ENCODE results near the gene TBC1D26.
"Not testable (repeated sequence)": the region's sequence is repeated elsewhere in the genome, so short reads cannot be mapped to it uniquely, and the experiment has no call there.

The TBC1D26 gene

GRCh38 chr17:15744074-15744676 is 12.1 kb downstream of the TBC1D26 start:
- DNase-seq, result no peak
- Histone ChIP-seq H3K4me1 (ENCODE audit: control extremely low read depth in 1 of 4, control insufficient read depth in 4 of 4, insufficient read depth in 4 of 4, low read length in 3 of 4) (no peaks in the 10 kb centered on the region), H3K4me3 (ENCODE audit: control insufficient read depth in 1 of 7, extremely low read depth in 1 of 7, insufficient read depth in 4 of 7, low read depth in 2 of 7, low read length in 6 of 7) (no peak overlapping the region), H3K36me3 (ENCODE audit: control insufficient read depth in 4 of 4, insufficient read depth in 4 of 4, low read length in 3 of 4) (no peaks in the 10 kb centered on the region), H3K9me3 (ENCODE audit: control extremely low read depth in 1 of 5, control insufficient read depth in 4 of 5, insufficient read depth in 2 of 5, low read depth in 1 of 5, low read length in 4 of 5) (peaks cover 0 to 3% (median 0%) of the 10 kb centered on the region in 5 experiments), H3K27ac (ENCODE audit: insufficient read depth in 1 of 2, low read depth in 1 of 2, low read length in 2 of 2, poor library complexity in 1 of 2, severe bottlenecking in 2 of 2) (no peak overlapping the region), H3K27me3 (replicated peaks in 2 of 5; ENCODE audit: control insufficient read depth in 4 of 5, insufficient read depth in 5 of 5, low read length in 4 of 5) (peaks cover 0 to 12% (median 0%) of the 10 kb centered on the region in 5 experiments)
- 92% methylated on average over 6 of the region's 7 CpGs for WGBS (ENCODE audit: insufficient coverage)
- CTCF ChIA-PET, result no interaction called here
- POLR2A ChIA-PET, result no interaction called here

- H3K9me3 ChIP-seq (ENCODE audit: control extremely low read depth in 1 of 5, control insufficient read depth in 4 of 5, insufficient read depth in 2 of 5, low read depth in 1 of 5, low read length in 4 of 5), result peaks cover 0 to 3% (median 0%) of the 10 kb centered on the region in 5 experiments
- DNase-seq, result no peak
- peaks cover 0 to 12% (median 0%) of the 10 kb centered on the region in 5 experiments for H3K27me3 ChIP-seq (replicated peaks in 2 of 5; ENCODE audit: control insufficient read depth in 4 of 5, insufficient read depth in 5 of 5, low read length in 4 of 5)
- H3K4me3 ChIP-seq (ENCODE audit: control insufficient read depth in 1 of 7, extremely low read depth in 1 of 7, insufficient read depth in 4 of 7, low read depth in 2 of 7, low read length in 6 of 7), result no peak overlapping the region
- H3K27ac ChIP-seq (ENCODE audit: insufficient read depth in 1 of 2, low read depth in 1 of 2, low read length in 2 of 2, poor library complexity in 1 of 2, severe bottlenecking in 2 of 2), result no peak overlapping the region
- ChIA-PET CTCF (no interaction called here), POLR2A (no interaction called here)
- H3K4me1 ChIP-seq (ENCODE audit: control extremely low read depth in 1 of 4, control insufficient read depth in 4 of 4, insufficient read depth in 4 of 4, low read length in 3 of 4), result no peaks in the 10 kb centered on the region
- WGBS (ENCODE audit: insufficient coverage), result 67% methylated on average over 1 of the region's 2 CpGs
- H3K36me3 ChIP-seq (ENCODE audit: control insufficient read depth in 4 of 4, insufficient read depth in 4 of 4, low read length in 3 of 4), result no peaks in the 10 kb centered on the region
Measured at GRCh38 chr17:15744885-15745284, 12.8 kb downstream of the TBC1D26 start.

- DNase-seq; H3K27ac ChIP-seq (ENCODE audit: insufficient read depth in 1 of 2, low read depth in 1 of 2, low read length in 2 of 2, poor library complexity in 1 of 2, severe bottlenecking in 2 of 2); H3K27me3 ChIP-seq (replicated peaks in 2 of 5; ENCODE audit: control insufficient read depth in 4 of 5, insufficient read depth in 5 of 5, low read length in 4 of 5); CTCF ChIA-PET; H3K4me1 ChIP-seq (ENCODE audit: control extremely low read depth in 1 of 4, control insufficient read depth in 4 of 4, insufficient read depth in 4 of 4, low read length in 3 of 4); H3K36me3 ChIP-seq (ENCODE audit: control insufficient read depth in 4 of 4, insufficient read depth in 4 of 4, low read length in 3 of 4); POLR2A ChIA-PET; H3K9me3 ChIP-seq (ENCODE audit: control extremely low read depth in 1 of 5, control insufficient read depth in 4 of 5, insufficient read depth in 2 of 5, low read depth in 1 of 5, low read length in 4 of 5); H3K4me3 ChIP-seq (ENCODE audit: control insufficient read depth in 1 of 7, extremely low read depth in 1 of 7, insufficient read depth in 4 of 7, low read depth in 2 of 7, low read length in 6 of 7): not testable (repeated sequence)
- 17% methylated on average over 11 of the region's 36 CpGs for WGBS (ENCODE audit: insufficient coverage)
Measured at GRCh38 chr17:15749403-15749802, 17.3 kb downstream of the TBC1D26 start.

- H3K4me1 ChIP-seq (ENCODE audit: control extremely low read depth in 1 of 4, control insufficient read depth in 4 of 4, insufficient read depth in 4 of 4, low read length in 3 of 4); CTCF ChIA-PET; DNase-seq; H3K36me3 ChIP-seq (ENCODE audit: control insufficient read depth in 4 of 4, insufficient read depth in 4 of 4, low read length in 3 of 4); H3K9me3 ChIP-seq (ENCODE audit: control extremely low read depth in 1 of 5, control insufficient read depth in 4 of 5, insufficient read depth in 2 of 5, low read depth in 1 of 5, low read length in 4 of 5); H3K27me3 ChIP-seq (replicated peaks in 2 of 5; ENCODE audit: control insufficient read depth in 4 of 5, insufficient read depth in 5 of 5, low read length in 4 of 5); H3K27ac ChIP-seq (ENCODE audit: insufficient read depth in 1 of 2, low read depth in 1 of 2, low read length in 2 of 2, poor library complexity in 1 of 2, severe bottlenecking in 2 of 2); H3K4me3 ChIP-seq (ENCODE audit: control insufficient read depth in 1 of 7, extremely low read depth in 1 of 7, insufficient read depth in 4 of 7, low read depth in 2 of 7, low read length in 6 of 7); POLR2A ChIA-PET: not testable (repeated sequence)
- WGBS (ENCODE audit: insufficient coverage), result 100% methylated on average over 1 of the region's 14 CpGs
Measured at GRCh38 chr17:15768865-15769533, 36.9 kb downstream of the TBC1D26 start.

- H3K9me3 ChIP-seq (ENCODE audit: control extremely low read depth in 1 of 5, control insufficient read depth in 4 of 5, insufficient read depth in 2 of 5, low read depth in 1 of 5, low read length in 4 of 5); H3K4me1 ChIP-seq (ENCODE audit: control extremely low read depth in 1 of 4, control insufficient read depth in 4 of 4, insufficient read depth in 4 of 4, low read length in 3 of 4); DNase-seq; H3K27me3 ChIP-seq (replicated peaks in 2 of 5; ENCODE audit: control insufficient read depth in 4 of 5, insufficient read depth in 5 of 5, low read length in 4 of 5); H3K4me3 ChIP-seq (ENCODE audit: control insufficient read depth in 1 of 7, extremely low read depth in 1 of 7, insufficient read depth in 4 of 7, low read depth in 2 of 7, low read length in 6 of 7); CTCF ChIA-PET; H3K36me3 ChIP-seq (ENCODE audit: control insufficient read depth in 4 of 4, insufficient read depth in 4 of 4, low read length in 3 of 4); H3K27ac ChIP-seq (ENCODE audit: insufficient read depth in 1 of 2, low read depth in 1 of 2, low read length in 2 of 2, poor library complexity in 1 of 2, severe bottlenecking in 2 of 2); POLR2A ChIA-PET: not testable (repeated sequence)
- WGBS (ENCODE audit: insufficient coverage), result 100% methylated on average over 4 of the region's 7 CpGs
Measured at GRCh38 chr17:15770679-15771078, 38.6 kb downstream of the TBC1D26 start.

GRCh38 chr17:15776871-15777270 is 44.8 kb downstream of the TBC1D26 start:
- no peaks in the 10 kb centered on the region for H3K36me3 ChIP-seq (ENCODE audit: control insufficient read depth in 4 of 4, insufficient read depth in 4 of 4, low read length in 3 of 4)
- DNase-seq, result no peak
- peaks cover 2 to 28% (median 5%) of the 10 kb centered on the region in 5 experiments for H3K9me3 ChIP-seq (ENCODE audit: control extremely low read depth in 1 of 5, control insufficient read depth in 4 of 5, insufficient read depth in 2 of 5, low read depth in 1 of 5, low read length in 4 of 5)
- no peak overlapping the region for H3K4me3 ChIP-seq (ENCODE audit: control insufficient read depth in 1 of 7, extremely low read depth in 1 of 7, insufficient read depth in 4 of 7, low read depth in 2 of 7, low read length in 6 of 7)
- H3K4me1 ChIP-seq (ENCODE audit: control extremely low read depth in 1 of 4, control insufficient read depth in 4 of 4, insufficient read depth in 4 of 4, low read length in 3 of 4), result no peaks in the 10 kb centered on the region
- no peak overlapping the region for H3K27ac ChIP-seq (ENCODE audit: insufficient read depth in 1 of 2, low read depth in 1 of 2, low read length in 2 of 2, poor library complexity in 1 of 2, severe bottlenecking in 2 of 2)
- ChIA-PET POLR2A (no interaction called here), CTCF (no interaction called here)
- H3K27me3 ChIP-seq (replicated peaks in 2 of 5; ENCODE audit: control insufficient read depth in 4 of 5, insufficient read depth in 5 of 5, low read length in 4 of 5), result no peaks in the 10 kb centered on the region

GRCh38 chr17:15777297-15777696 is 45.2 kb downstream of the TBC1D26 start:
- H3K4me1 ChIP-seq (ENCODE audit: control extremely low read depth in 1 of 4, control insufficient read depth in 4 of 4, insufficient read depth in 4 of 4, low read length in 3 of 4), result peaks cover 0 to 3% (median under 1%) of the 10 kb centered on the region in 4 experiments
- peaks cover 2 to 28% (median 5%) of the 10 kb centered on the region in 5 experiments for H3K9me3 ChIP-seq (ENCODE audit: control extremely low read depth in 1 of 5, control insufficient read depth in 4 of 5, insufficient read depth in 2 of 5, low read depth in 1 of 5, low read length in 4 of 5)
- H3K4me3 ChIP-seq (ENCODE audit: control insufficient read depth in 1 of 7, extremely low read depth in 1 of 7, insufficient read depth in 4 of 7, low read depth in 2 of 7, low read length in 6 of 7), result no peak overlapping the region
- ChIA-PET POLR2A (no interaction called here), CTCF (no interaction called here)
- no CpG with 5 or more reads among the region's 1 CpG for WGBS (ENCODE audit: insufficient coverage)
- DNase-seq, result no peak
- no peak overlapping the region for H3K27ac ChIP-seq (ENCODE audit: insufficient read depth in 1 of 2, low read depth in 1 of 2, low read length in 2 of 2, poor library complexity in 1 of 2, severe bottlenecking in 2 of 2)
- no peaks in the 10 kb centered on the region for H3K27me3 ChIP-seq (replicated peaks in 2 of 5; ENCODE audit: control insufficient read depth in 4 of 5, insufficient read depth in 5 of 5, low read length in 4 of 5)
- H3K36me3 ChIP-seq (ENCODE audit: control insufficient read depth in 4 of 4, insufficient read depth in 4 of 4, low read length in 3 of 4), result no peaks in the 10 kb centered on the region

Data from common myeloid progenitor, CD34-positive (primary cell).